SK-N-SH (cell line): Measurements from ENCODE around the gene MAPT.

Experiments
- ELF1 ChIP-seq: IDR thresholded peaks from 2 replicates; pipeline ENCODE4 v1.4.0; 2012
- EP300 ChIP-seq, 2 experiments: IDR thresholded peaks; 2 replicates each; pipeline versions ENCODE4 v1.4.0 to v1.6.1; 2012; ENCODE audit warnings: borderline replicate concordance in 1 of 2, low read depth in 1 of 2, low read length in 1 of 2
- EZH2phosphoT487 ChIP-seq: fragments of 200-600 bp; sonication (generic); IDR thresholded peaks from 2 replicates; pipeline ENCODE4 v1.6.1; 2017; ENCODE audit warnings: low read depth, mixed run types, mild to moderate bottlenecking, antibody characterized with exemption, moderate library complexity, borderline replicate concordance
- NRF1 ChIP-seq: IDR thresholded peaks from 2 replicates; pipeline ENCODE4 v1.6.1; 2012; ENCODE audit warnings: low read depth, mild to moderate bottlenecking, low read length
- RAD21 ChIP-seq: IDR thresholded peaks from 2 replicates; pipeline ENCODE4 v1.6.1; 2012; ENCODE audit warnings: mild to moderate bottlenecking, low read length
- RXRA ChIP-seq: IDR thresholded peaks from 2 replicates; pipeline ENCODE4 v1.4.0; 2012; ENCODE audit warnings: low read depth, mild to moderate bottlenecking, borderline replicate concordance
- SIN3A ChIP-seq: IDR thresholded peaks from 2 replicates; pipeline ENCODE4 v1.6.1; 2012; ENCODE audit warnings: low read depth, mild to moderate bottlenecking, low read length, moderate library complexity, borderline replicate concordance
- TAF1 ChIP-seq: IDR thresholded peaks from 2 replicates; pipeline ENCODE4 v1.6.1; 2012; ENCODE audit warnings: low read depth, mild to moderate bottlenecking, low read length, moderate library complexity, borderline replicate concordance
- YY1 ChIP-seq: IDR thresholded peaks from 2 replicates; pipeline ENCODE4 v1.4.0; 2012; ENCODE audit warnings: low read depth, mild to moderate bottlenecking
- TF ChIP-seq, protein P1 (sequence below): fragments of 200-600 bp; sonication (generic); IDR thresholded peaks from 2 replicates; pipeline ENCODE4 v1.6.1; 2017; ENCODE audit warnings: antibody characterized with exemption, mild to moderate bottlenecking, moderate library complexity
- TF ChIP-seq, protein P2 (sequence below): IDR thresholded peaks from 2 replicates; pipeline ENCODE4 v1.4.0; 2012; ENCODE audit warnings: low read depth, borderline replicate concordance
- TF ChIP-seq, protein P3 (sequence below): fragments of 150-350 bp; IDR thresholded peaks from 2 replicates; pipeline ENCODE4 v1.6.1; 2016; ENCODE audit warnings: mild to moderate bottlenecking, low read depth, low read length
- TF ChIP-seq, protein P4 (sequence below): IDR thresholded peaks from 2 replicates; pipeline ENCODE4 v1.6.1; 2012; ENCODE audit warnings: mild to moderate bottlenecking, low read depth, low read length, moderate library complexity

DNA sequence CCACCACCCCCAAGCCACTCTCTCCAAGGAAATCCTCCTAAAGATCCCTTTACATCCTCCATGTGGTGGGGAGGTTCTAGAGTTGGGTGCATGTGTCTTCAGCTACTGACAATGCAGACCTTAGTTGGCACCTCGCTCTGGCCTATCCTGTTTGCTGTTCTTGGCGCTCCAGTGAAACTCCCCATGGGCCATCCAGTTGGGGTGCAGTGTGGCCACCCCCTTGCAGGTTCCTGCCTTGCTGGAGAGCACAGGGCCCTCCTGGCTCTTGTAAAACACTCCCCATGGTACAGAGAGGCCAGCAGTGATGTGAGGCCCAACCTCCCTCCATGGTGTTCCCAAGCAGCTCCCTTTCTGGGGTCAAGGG lies 82.0 kb downstream of the MAPT start:
- TF ChIP-seq, protein P1, sequence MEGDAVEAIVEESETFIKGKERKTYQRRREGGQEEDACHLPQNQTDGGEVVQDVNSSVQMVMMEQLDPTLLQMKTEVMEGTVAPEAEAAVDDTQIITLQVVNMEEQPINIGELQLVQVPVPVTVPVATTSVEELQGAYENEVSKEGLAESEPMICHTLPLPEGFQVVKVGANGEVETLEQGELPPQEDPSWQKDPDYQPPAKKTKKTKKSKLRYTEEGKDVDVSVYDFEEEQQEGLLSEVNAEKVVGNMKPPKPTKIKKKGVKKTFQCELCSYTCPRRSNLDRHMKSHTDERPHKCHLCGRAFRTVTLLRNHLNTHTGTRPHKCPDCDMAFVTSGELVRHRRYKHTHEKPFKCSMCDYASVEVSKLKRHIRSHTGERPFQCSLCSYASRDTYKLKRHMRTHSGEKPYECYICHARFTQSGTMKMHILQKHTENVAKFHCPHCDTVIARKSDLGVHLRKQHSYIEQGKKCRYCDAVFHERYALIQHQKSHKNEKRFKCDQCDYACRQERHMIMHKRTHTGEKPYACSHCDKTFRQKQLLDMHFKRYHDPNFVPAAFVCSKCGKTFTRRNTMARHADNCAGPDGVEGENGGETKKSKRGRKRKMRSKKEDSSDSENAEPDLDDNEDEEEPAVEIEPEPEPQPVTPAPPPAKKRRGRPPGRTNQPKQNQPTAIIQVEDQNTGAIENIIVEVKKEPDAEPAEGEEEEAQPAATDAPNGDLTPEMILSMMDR = no peak
- TF ChIP-seq YY1 (no peak), SIN3A (no peak), NRF1 (no peak), TAF1 (no peak), EP300 (IDR thresholded peaks at IDR 0.05; ENCODE audit: borderline replicate concordance in 1 of 2, low read depth in 1 of 2, low read length in 1 of 2) (no peak), RXRA (no peak), EZH2phosphoT487 (no peak), RAD21 (no peak), ELF1 (no peak)
- TF ChIP-seq, protein P2, sequence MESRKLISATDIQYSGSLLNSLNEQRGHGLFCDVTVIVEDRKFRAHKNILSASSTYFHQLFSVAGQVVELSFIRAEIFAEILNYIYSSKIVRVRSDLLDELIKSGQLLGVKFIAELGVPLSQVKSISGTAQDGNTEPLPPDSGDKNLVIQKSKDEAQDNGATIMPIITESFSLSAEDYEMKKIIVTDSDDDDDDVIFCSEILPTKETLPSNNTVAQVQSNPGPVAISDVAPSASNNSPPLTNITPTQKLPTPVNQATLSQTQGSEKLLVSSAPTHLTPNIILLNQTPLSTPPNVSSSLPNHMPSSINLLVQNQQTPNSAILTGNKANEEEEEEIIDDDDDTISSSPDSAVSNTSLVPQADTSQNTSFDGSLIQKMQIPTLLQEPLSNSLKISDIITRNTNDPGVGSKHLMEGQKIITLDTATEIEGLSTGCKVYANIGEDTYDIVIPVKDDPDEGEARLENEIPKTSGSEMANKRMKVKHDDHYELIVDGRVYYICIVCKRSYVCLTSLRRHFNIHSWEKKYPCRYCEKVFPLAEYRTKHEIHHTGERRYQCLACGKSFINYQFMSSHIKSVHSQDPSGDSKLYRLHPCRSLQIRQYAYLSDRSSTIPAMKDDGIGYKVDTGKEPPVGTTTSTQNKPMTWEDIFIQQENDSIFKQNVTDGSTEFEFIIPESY = no peak
- TF ChIP-seq, protein P3, sequence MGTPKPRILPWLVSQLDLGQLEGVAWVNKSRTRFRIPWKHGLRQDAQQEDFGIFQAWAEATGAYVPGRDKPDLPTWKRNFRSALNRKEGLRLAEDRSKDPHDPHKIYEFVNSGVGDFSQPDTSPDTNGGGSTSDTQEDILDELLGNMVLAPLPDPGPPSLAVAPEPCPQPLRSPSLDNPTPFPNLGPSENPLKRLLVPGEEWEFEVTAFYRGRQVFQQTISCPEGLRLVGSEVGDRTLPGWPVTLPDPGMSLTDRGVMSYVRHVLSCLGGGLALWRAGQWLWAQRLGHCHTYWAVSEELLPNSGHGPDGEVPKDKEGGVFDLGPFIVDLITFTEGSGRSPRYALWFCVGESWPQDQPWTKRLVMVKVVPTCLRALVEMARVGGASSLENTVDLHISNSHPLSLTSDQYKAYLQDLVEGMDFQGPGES = no peak
- TF ChIP-seq, protein P4, sequence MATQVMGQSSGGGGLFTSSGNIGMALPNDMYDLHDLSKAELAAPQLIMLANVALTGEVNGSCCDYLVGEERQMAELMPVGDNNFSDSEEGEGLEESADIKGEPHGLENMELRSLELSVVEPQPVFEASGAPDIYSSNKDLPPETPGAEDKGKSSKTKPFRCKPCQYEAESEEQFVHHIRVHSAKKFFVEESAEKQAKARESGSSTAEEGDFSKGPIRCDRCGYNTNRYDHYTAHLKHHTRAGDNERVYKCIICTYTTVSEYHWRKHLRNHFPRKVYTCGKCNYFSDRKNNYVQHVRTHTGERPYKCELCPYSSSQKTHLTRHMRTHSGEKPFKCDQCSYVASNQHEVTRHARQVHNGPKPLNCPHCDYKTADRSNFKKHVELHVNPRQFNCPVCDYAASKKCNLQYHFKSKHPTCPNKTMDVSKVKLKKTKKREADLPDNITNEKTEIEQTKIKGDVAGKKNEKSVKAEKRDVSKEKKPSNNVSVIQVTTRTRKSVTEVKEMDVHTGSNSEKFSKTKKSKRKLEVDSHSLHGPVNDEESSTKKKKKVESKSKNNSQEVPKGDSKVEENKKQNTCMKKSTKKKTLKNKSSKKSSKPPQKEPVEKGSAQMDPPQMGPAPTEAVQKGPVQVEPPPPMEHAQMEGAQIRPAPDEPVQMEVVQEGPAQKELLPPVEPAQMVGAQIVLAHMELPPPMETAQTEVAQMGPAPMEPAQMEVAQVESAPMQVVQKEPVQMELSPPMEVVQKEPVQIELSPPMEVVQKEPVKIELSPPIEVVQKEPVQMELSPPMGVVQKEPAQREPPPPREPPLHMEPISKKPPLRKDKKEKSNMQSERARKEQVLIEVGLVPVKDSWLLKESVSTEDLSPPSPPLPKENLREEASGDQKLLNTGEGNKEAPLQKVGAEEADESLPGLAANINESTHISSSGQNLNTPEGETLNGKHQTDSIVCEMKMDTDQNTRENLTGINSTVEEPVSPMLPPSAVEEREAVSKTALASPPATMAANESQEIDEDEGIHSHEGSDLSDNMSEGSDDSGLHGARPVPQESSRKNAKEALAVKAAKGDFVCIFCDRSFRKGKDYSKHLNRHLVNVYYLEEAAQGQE = no peak
